Ishikawa (cell line): Measurements from ENCODE around the gene TBC1D9.

ENCODE experiments used
- CREB1 ChIP-seq: IDR thresholded peaks from 2 replicates; pipeline ENCODE4 v1.6.1; 2012; ENCODE audit warnings: low read depth
- EGR1 ChIP-seq: IDR thresholded peaks from 2 replicates; pipeline ENCODE4 v1.6.1; 2012
- EP300 ChIP-seq: IDR thresholded peaks from 2 replicates; pipeline ENCODE4 v1.6.1; 2012; ENCODE audit warnings: borderline replicate concordance
- FOXM1 ChIP-seq: IDR thresholded peaks from 2 replicates; pipeline ENCODE4 v1.6.1; 2012; ENCODE audit warnings: low read depth, borderline replicate concordance
- MAX ChIP-seq: IDR thresholded peaks from 2 replicates; pipeline ENCODE4 v1.6.1; 2012
- NFIC ChIP-seq: IDR thresholded peaks from 2 replicates; pipeline ENCODE4 v1.6.1; 2012
- RAD21 ChIP-seq: IDR thresholded peaks from 2 replicates; pipeline ENCODE4 v1.6.1; 2012; ENCODE audit warnings: low read depth
- REST ChIP-seq: IDR thresholded peaks from 2 replicates; pipeline ENCODE4 v1.6.1; 2012; ENCODE audit warnings: low read depth, mild to moderate bottlenecking
- TAF1 ChIP-seq: IDR thresholded peaks from 2 replicates; pipeline ENCODE4 v1.6.1; 2012; ENCODE audit warnings: low read depth, mild to moderate bottlenecking
- TCF12 ChIP-seq: IDR thresholded peaks from 2 replicates; pipeline ENCODE4 v1.6.1; 2012; ENCODE audit warnings: low read depth
- USF1 ChIP-seq: IDR thresholded peaks from 2 replicates; pipeline ENCODE4 v1.6.1; 2012
- YY1 ChIP-seq: IDR thresholded peaks from 2 replicates; pipeline ENCODE4 v1.6.1; 2012; ENCODE audit warnings: low read depth
- ZBTB7A ChIP-seq: IDR thresholded peaks from 2 replicates; pipeline ENCODE4 v1.6.1; 2012; ENCODE audit warnings: low read depth

GRCh38 chr4:140571620-140572019, 184.6 kb downstream of the TBC1D9 start:
- no peak for TF ChIP-seq TAF1
- no peak for TF ChIP-seq MAX
- no peak for TF ChIP-seq CREB1
- TF ChIP-seq TCF12: no peak
- TF ChIP-seq RAD21: no peak
- TF ChIP-seq USF1: no peak
- TF ChIP-seq ZBTB7A: no peak
- TF ChIP-seq REST: no peak
- TF ChIP-seq FOXM1: no peak
- TF ChIP-seq EP300: no peak
- TF ChIP-seq NFIC: no peak
- TF ChIP-seq YY1: no peak
- no peak for TF ChIP-seq EGR1
